Memory B cell (primary cell): ENCODE data around the gene TFAP2B.

ENCODE experiments used
- ATAC-seq: fragments of 150-1000 bp; cut with Tn5 transposase; 2 replicates; pipeline ENCODE4 v1.10.0; 2021; ENCODE audit warnings: low read depth, mild to moderate bottlenecking, moderate library complexity
- DNase-seq, 2 donors: peaks; one replicate each; pipeline ENCODE4 v3.0.0; 2022; ENCODE audit warnings: low spot score in 2 of 2
- H3K27ac Mint-ChIP-seq: one replicate; pipeline ENCODE4 v1.8.0; 2022; ENCODE audit warnings: mild to moderate bottlenecking, moderate library complexity, mixed read lengths
- H3K27me3 Mint-ChIP-seq: one replicate; pipeline ENCODE4 v1.8.0; 2022; ENCODE audit warnings: mixed read lengths
- H3K36me3 Mint-ChIP-seq: one replicate; pipeline ENCODE4 v1.8.0; 2022; ENCODE audit warnings: mild to moderate bottlenecking, mixed read lengths
- H3K4me1 Mint-ChIP-seq: one replicate; pipeline ENCODE4 v1.8.0; 2022; ENCODE audit warnings: mixed read lengths
- H3K4me3 Mint-ChIP-seq: one replicate; pipeline ENCODE4 v1.8.0; 2022; ENCODE audit warnings: mild to moderate bottlenecking, moderate library complexity, mixed read lengths
- H3K9me3 Mint-ChIP-seq: one replicate; pipeline ENCODE4 v1.8.0; 2022; ENCODE audit warnings: mixed read lengths

TFAP2B gene

GRCh38 chr6:50819466-50819903 is 814 bp downstream of the TFAP2B start:
- H3K27me3 Mint-ChIP-seq, result peaks cover 29% of the 10 kb centered on the region
- no peak for DNase-seq
- H3K4me3 Mint-ChIP-seq, result peak overlapping the region; percentile 70

GRCh38 chr6:50819904-50820868 is 1.5 kb downstream of the TFAP2B start:
- DNase-seq (no peak), ATAC-seq (no peak)
- no peaks in the 10 kb centered on the region for H3K36me3 Mint-ChIP-seq
- no peaks in the 10 kb centered on the region for H3K9me3 Mint-ChIP-seq
- H3K27me3 Mint-ChIP-seq, result peaks cover 34% of the 10 kb centered on the region
- H3K4me1 Mint-ChIP-seq, result peaks cover 16% of the 10 kb centered on the region
- peak overlapping the region; percentile 70 for H3K4me3 Mint-ChIP-seq
- H3K27ac Mint-ChIP-seq, result peak overlapping the region; percentile 16

More at GRCh38 chr6:50819466-50819903, 814 bp downstream of the TFAP2B start:
- no peak for ATAC-seq
- no peak overlapping the region for H3K27ac Mint-ChIP-seq
- no peaks in the 10 kb centered on the region for H3K9me3 Mint-ChIP-seq
- H3K36me3 Mint-ChIP-seq, result no peaks in the 10 kb centered on the region
- H3K4me1 Mint-ChIP-seq, result peaks cover 16% of the 10 kb centered on the region

GRCh38 chr6:50820869-50821264 is 2.2 kb downstream of the TFAP2B start:
- Mint-ChIP-seq H3K4me3 (no peak overlapping the region), H3K27me3 (peaks cover 40% of the 10 kb centered on the region), H3K9me3 (no peaks in the 10 kb centered on the region), H3K4me1 (peaks cover 12% of the 10 kb centered on the region), H3K27ac (no peak overlapping the region), H3K36me3 (no peaks in the 10 kb centered on the region)
- no peak for ATAC-seq
- no peak for DNase-seq

- no peak overlapping the region for H3K27ac Mint-ChIP-seq
Observed at GRCh38 chr6:50821441-50822077, 2.9 kb downstream of the TFAP2B start.

GRCh38 chr6:50822078-50822476 is 3.4 kb downstream of the TFAP2B start:
- no peak overlapping the region for H3K4me3 Mint-ChIP-seq
- no peaks in the 10 kb centered on the region for H3K9me3 Mint-ChIP-seq
- no peak overlapping the region for H3K27ac Mint-ChIP-seq
- ATAC-seq (no peak), DNase-seq (no peak)
- peaks cover 46% of the 10 kb centered on the region for H3K27me3 Mint-ChIP-seq
- peaks cover 15% of the 10 kb centered on the region for H3K4me1 Mint-ChIP-seq
- H3K36me3 Mint-ChIP-seq, result no peaks in the 10 kb centered on the region

More at GRCh38 chr6:50821441-50822077, 2.9 kb downstream of the TFAP2B start:
- DNase-seq (no peak), ATAC-seq (no peak)
- Mint-ChIP-seq H3K4me1 (peaks cover 15% of the 10 kb centered on the region), H3K27me3 (peaks cover 43% of the 10 kb centered on the region), H3K9me3 (no peaks in the 10 kb centered on the region), H3K4me3 (no peak overlapping the region), H3K36me3 (no peaks in the 10 kb centered on the region)

- no peak for DNase-seq
- no peak for ATAC-seq
- H3K9me3 Mint-ChIP-seq, result no peaks in the 10 kb centered on the region
- H3K27me3 Mint-ChIP-seq, result peaks cover 48% of the 10 kb centered on the region
- H3K4me3 Mint-ChIP-seq, result no peak overlapping the region
- H3K27ac Mint-ChIP-seq, result no peak overlapping the region
- no peaks in the 10 kb centered on the region for H3K36me3 Mint-ChIP-seq
- peaks cover 15% of the 10 kb centered on the region for H3K4me1 Mint-ChIP-seq
Observed at GRCh38 chr6:50823094-50823920, 4.6 kb downstream of the TFAP2B start.

GRCh38 chr6:50824552-50824951 is 5.9 kb downstream of the TFAP2B start:
- DNase-seq (no peak), ATAC-seq (no peak)
- H3K4me1 Mint-ChIP-seq, result peaks cover 12% of the 10 kb centered on the region
- no peaks in the 10 kb centered on the region for H3K9me3 Mint-ChIP-seq
- no peak overlapping the region for H3K27ac Mint-ChIP-seq
- H3K4me3 Mint-ChIP-seq, result no peak overlapping the region
- no peaks in the 10 kb centered on the region for H3K36me3 Mint-ChIP-seq
- peaks cover 48% of the 10 kb centered on the region for H3K27me3 Mint-ChIP-seq

- no peak overlapping the region for H3K4me3 Mint-ChIP-seq
- no peak for DNase-seq
- H3K36me3 Mint-ChIP-seq, result no peaks in the 10 kb centered on the region
- H3K27ac Mint-ChIP-seq, result no peak overlapping the region
- no peak for ATAC-seq
- peaks cover 9% of the 10 kb centered on the region for H3K4me1 Mint-ChIP-seq
- no peaks in the 10 kb centered on the region for H3K9me3 Mint-ChIP-seq
- peaks cover 43% of the 10 kb centered on the region for H3K27me3 Mint-ChIP-seq
Observed at GRCh38 chr6:50825375-50826036, 6.8 kb downstream of the TFAP2B start.

GRCh38 chr6:50826037-50826761 is 7.5 kb downstream of the TFAP2B start:
- DNase-seq, result no peak
- H3K4me1 Mint-ChIP-seq, result peaks cover 7% of the 10 kb centered on the region
- no peaks in the 10 kb centered on the region for H3K9me3 Mint-ChIP-seq
- H3K36me3 Mint-ChIP-seq, result no peaks in the 10 kb centered on the region
- no peak overlapping the region for H3K27ac Mint-ChIP-seq
- no peak for ATAC-seq
- peaks cover 40% of the 10 kb centered on the region for H3K27me3 Mint-ChIP-seq
- H3K4me3 Mint-ChIP-seq, result no peak overlapping the region

- Mint-ChIP-seq H3K36me3 (no peaks in the 10 kb centered on the region), H3K9me3 (no peaks in the 10 kb centered on the region)
- no peak for DNase-seq
Observed at GRCh38 chr6:50826803-50827202, 8.1 kb downstream of the TFAP2B start.

GRCh38 chr6:50829049-50829448 is 10.4 kb downstream of the TFAP2B start:
- no peak for ATAC-seq
- Mint-ChIP-seq H3K9me3 (no peaks in the 10 kb centered on the region), H3K27ac (no peak overlapping the region), H3K4me1 (peaks cover 3% of the 10 kb centered on the region), H3K4me3 (no peak overlapping the region), H3K36me3 (no peaks in the 10 kb centered on the region), H3K27me3 (peaks cover 32% of the 10 kb centered on the region)
- DNase-seq, result no peak

More at GRCh38 chr6:50826803-50827202, 8.1 kb downstream of the TFAP2B start:
- Mint-ChIP-seq H3K27me3 (peaks cover 36% of the 10 kb centered on the region), H3K4me1 (peaks cover 3% of the 10 kb centered on the region), H3K27ac (no peak overlapping the region), H3K4me3 (no peak overlapping the region)
- ATAC-seq, result no peak

- ATAC-seq, result no peak
- H3K4me3 Mint-ChIP-seq, result no peak overlapping the region
- no peaks in the 10 kb centered on the region for H3K9me3 Mint-ChIP-seq
Observed at GRCh38 chr6:50829898-50830444, 11.3 kb downstream of the TFAP2B start.

More at GRCh38 chr6:50829898-50830444, 11.3 kb downstream of the TFAP2B start:
- peaks cover 3% of the 10 kb centered on the region for H3K4me1 Mint-ChIP-seq
- H3K27ac Mint-ChIP-seq, result no peak overlapping the region
- peaks cover 27% of the 10 kb centered on the region for H3K27me3 Mint-ChIP-seq
- DNase-seq, result no peak
- H3K36me3 Mint-ChIP-seq, result no peaks in the 10 kb centered on the region
